K562 (cell line): ENCODE data around the gene CYLD.

Experiments
- ARHGAP35 ChIP-seq: fragments of 450-650 bp; IDR thresholded peaks from 2 replicates; pipeline ENCODE4 v1.6.1; 2018; ENCODE audit not compliant: partially characterized antibody
- POLR2A ChIP-seq: fragments of 450-650 bp; conservative IDR thresholded peaks from 2 replicates; pipeline ENCODE4 v1.6.1; 2016
- POLR2AphosphoS2 ChIP-seq: IDR thresholded peaks from 2 replicates; pipeline ENCODE4 v1.6.1; 2012; ENCODE audit warnings: low read length, improper control_type of control experiment
- TF ChIP-seq, protein P1 (sequence below), 3 experiments: IDR thresholded peaks in 2 of 3; conservative IDR thresholded peaks in 1 of 3; 2 replicates each; pipeline ENCODE4 v1.5.1; 2011 to 2012; ENCODE audit warnings: low read length in 3 of 3, mild to moderate bottlenecking in 3 of 3, control low read depth in 2 of 3, improper control_type of control experiment in 1 of 3, inconsistent platforms in 1 of 3, low read depth in 1 of 3, mixed read lengths in 1 of 3, moderate library complexity in 1 of 3; ENCODE audit not compliant: insufficient read depth in 2 of 3
- TF ChIP-seq, protein P2 (sequence below): fragments of 450-650 bp; IDR thresholded peaks from 2 replicates; pipeline ENCODE4 v1.6.1; 2017; ENCODE audit warnings: antibody characterized with exemption, mild to moderate bottlenecking
- TF ChIP-seq, protein P3 (sequence below): sonication (generic); formaldehyde crosslinking; IDR thresholded peaks from 2 replicates; pipeline ENCODE4 v1.8.0; 2023; ENCODE audit warnings: missing genetic modification reagents, mild to moderate bottlenecking, borderline replicate concordance
- TF ChIP-seq, protein P4 (sequence below): fragments of 250-450 bp; sonication (Bioruptor Pico); IDR thresholded peaks from 2 replicates; pipeline ENCODE4 v1.8.0; 2022; ENCODE audit warnings: inconsistent platforms, mild to moderate bottlenecking, moderate library complexity, borderline replicate concordance

DNA sequence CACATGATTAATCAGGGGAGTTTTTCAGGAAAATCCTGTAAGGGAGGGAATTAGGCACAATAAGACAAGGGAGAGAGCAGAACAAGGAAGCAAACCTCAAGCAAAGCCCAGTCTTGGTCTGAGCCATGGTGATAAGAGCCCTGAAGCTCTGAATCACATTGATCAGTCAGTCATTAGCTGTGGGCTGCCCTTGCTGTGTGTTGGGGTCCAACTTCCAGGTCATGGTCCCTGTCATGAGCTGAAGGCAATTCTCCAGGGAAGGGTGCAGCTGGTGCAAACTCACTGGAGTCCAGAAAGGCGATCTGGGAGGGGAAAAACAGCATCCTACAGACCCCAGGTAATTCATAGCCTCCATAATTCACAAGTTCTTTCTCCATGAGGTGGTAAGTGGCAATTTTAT, 89.9 kb downstream of the CYLD start:
- TF ChIP-seq, protein P1, sequence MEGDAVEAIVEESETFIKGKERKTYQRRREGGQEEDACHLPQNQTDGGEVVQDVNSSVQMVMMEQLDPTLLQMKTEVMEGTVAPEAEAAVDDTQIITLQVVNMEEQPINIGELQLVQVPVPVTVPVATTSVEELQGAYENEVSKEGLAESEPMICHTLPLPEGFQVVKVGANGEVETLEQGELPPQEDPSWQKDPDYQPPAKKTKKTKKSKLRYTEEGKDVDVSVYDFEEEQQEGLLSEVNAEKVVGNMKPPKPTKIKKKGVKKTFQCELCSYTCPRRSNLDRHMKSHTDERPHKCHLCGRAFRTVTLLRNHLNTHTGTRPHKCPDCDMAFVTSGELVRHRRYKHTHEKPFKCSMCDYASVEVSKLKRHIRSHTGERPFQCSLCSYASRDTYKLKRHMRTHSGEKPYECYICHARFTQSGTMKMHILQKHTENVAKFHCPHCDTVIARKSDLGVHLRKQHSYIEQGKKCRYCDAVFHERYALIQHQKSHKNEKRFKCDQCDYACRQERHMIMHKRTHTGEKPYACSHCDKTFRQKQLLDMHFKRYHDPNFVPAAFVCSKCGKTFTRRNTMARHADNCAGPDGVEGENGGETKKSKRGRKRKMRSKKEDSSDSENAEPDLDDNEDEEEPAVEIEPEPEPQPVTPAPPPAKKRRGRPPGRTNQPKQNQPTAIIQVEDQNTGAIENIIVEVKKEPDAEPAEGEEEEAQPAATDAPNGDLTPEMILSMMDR (IDR thresholded peaks at IDR 0.05 in 2 of 3, conservative IDR thresholded peaks at IDR 0.05 in 1 of 3; ENCODE audit: insufficient read depth in 2 of 3, low read depth in 1 of 3, low read length in 3 of 3) = no peak
- no peak for TF ChIP-seq POLR2A
- TF ChIP-seq, protein P2, sequence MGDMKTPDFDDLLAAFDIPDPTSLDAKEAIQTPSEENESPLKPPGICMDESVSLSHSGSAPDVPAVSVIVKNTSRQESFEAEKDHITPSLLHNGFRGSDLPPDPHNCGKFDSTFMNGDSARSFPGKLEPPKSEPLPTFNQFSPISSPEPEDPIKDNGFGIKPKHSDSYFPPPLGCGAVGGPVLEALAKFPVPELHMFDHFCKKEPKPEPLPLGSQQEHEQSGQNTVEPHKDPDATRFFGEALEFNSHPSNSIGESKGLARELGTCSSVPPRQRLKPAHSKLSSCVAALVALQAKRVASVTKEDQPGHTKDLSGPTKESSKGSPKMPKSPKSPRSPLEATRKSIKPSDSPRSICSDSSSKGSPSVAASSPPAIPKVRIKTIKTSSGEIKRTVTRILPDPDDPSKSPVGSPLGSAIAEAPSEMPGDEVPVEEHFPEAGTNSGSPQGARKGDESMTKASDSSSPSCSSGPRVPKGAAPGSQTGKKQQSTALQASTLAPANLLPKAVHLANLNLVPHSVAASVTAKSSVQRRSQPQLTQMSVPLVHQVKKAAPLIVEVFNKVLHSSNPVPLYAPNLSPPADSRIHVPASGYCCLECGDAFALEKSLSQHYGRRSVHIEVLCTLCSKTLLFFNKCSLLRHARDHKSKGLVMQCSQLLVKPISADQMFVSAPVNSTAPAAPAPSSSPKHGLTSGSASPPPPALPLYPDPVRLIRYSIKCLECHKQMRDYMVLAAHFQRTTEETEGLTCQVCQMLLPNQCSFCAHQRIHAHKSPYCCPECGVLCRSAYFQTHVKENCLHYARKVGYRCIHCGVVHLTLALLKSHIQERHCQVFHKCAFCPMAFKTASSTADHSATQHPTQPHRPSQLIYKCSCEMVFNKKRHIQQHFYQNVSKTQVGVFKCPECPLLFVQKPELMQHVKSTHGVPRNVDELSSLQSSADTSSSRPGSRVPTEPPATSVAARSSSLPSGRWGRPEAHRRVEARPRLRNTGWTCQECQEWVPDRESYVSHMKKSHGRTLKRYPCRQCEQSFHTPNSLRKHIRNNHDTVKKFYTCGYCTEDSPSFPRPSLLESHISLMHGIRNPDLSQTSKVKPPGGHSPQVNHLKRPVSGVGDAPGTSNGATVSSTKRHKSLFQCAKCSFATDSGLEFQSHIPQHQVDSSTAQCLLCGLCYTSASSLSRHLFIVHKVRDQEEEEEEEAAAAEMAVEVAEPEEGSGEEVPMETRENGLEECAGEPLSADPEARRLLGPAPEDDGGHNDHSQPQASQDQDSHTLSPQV = no peak
- TF ChIP-seq ARHGAP35 = no peak
- TF ChIP-seq, protein P3, sequence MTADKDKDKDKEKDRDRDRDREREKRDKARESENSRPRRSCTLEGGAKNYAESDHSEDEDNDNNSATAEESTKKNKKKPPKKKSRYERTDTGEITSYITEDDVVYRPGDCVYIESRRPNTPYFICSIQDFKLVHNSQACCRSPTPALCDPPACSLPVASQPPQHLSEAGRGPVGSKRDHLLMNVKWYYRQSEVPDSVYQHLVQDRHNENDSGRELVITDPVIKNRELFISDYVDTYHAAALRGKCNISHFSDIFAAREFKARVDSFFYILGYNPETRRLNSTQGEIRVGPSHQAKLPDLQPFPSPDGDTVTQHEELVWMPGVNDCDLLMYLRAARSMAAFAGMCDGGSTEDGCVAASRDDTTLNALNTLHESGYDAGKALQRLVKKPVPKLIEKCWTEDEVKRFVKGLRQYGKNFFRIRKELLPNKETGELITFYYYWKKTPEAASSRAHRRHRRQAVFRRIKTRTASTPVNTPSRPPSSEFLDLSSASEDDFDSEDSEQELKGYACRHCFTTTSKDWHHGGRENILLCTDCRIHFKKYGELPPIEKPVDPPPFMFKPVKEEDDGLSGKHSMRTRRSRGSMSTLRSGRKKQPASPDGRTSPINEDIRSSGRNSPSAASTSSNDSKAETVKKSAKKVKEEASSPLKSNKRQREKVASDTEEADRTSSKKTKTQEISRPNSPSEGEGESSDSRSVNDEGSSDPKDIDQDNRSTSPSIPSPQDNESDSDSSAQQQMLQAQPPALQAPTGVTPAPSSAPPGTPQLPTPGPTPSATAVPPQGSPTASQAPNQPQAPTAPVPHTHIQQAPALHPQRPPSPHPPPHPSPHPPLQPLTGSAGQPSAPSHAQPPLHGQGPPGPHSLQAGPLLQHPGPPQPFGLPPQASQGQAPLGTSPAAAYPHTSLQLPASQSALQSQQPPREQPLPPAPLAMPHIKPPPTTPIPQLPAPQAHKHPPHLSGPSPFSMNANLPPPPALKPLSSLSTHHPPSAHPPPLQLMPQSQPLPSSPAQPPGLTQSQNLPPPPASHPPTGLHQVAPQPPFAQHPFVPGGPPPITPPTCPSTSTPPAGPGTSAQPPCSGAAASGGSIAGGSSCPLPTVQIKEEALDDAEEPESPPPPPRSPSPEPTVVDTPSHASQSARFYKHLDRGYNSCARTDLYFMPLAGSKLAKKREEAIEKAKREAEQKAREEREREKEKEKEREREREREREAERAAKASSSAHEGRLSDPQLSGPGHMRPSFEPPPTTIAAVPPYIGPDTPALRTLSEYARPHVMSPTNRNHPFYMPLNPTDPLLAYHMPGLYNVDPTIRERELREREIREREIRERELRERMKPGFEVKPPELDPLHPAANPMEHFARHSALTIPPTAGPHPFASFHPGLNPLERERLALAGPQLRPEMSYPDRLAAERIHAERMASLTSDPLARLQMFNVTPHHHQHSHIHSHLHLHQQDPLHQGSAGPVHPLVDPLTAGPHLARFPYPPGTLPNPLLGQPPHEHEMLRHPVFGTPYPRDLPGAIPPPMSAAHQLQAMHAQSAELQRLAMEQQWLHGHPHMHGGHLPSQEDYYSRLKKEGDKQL (CRISPR knock-in tag) = no peak
- TF ChIP-seq, protein P4, sequence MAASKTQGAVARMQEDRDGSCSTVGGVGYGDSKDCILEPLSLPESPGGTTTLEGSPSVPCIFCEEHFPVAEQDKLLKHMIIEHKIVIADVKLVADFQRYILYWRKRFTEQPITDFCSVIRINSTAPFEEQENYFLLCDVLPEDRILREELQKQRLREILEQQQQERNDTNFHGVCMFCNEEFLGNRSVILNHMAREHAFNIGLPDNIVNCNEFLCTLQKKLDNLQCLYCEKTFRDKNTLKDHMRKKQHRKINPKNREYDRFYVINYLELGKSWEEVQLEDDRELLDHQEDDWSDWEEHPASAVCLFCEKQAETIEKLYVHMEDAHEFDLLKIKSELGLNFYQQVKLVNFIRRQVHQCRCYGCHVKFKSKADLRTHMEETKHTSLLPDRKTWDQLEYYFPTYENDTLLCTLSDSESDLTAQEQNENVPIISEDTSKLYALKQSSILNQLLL (CRISPR knock-in tag) = no peak
- no peak for TF ChIP-seq POLR2AphosphoS2
